ENCODE measurements around the gene HLX. TPM values are rescaled to one million over a fixed set of nuclear protein-coding genes. Genes with fewer than 3 reads are reported as not detected.

HLX gene
- total and polyA plus RNA-seq, 7 experiments from 2014 or later, result 0.27 to 11.0 (median 2.1) TPM; not detected in 3

DNA sequence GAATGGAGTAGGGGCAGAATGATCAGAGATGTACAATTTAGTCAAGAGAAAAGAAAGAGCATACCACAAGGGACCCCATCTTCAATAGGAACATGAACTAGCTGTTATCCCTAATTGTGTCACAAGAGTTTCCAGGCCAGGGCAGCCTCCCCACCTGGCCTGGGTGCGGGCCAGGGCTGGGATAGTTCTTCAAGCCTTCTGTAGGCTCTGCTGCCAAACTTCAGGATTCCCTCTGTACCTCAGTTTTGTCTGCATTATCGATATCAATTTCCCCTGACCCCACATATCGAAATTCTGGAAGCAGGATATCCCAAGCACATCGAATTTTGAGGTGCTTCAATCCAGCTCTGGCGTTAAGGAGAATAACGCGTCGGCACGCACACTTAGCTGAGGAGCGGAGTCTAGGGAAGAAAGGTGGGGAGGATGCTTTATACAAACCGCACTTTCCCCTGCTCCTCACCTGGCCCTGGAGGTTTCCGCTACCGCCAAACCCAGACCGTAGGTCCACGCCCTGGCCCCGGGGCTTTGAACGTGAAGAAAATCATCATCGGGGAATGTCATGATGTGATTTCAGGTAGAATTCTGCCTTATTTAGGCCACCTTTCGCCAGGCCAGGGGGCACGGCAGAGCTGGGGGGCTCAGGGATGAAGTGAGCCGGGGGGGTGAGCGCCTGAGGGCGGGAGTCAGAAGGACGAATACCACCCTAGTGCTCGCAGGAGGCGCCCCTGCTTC is 7.4 kb downstream of the HLX start:
- no peak for DNase-seq
- no peaks in the 10 kb centered on the region for H3K36me3 ChIP-seq (ENCODE audit: control insufficient read depth in 2 of 3, insufficient read depth in 3 of 3, low read length in 3 of 3)
- Mint-ChIP-seq H3K27me3 (peaks cover 68 to 87% (median 83%) of the 10 kb centered on the region in 5 donors), H3K4me3 (peak overlapping the region in 1 of 10 donors; percentile 30), H3K36me3 (no peaks in the 10 kb centered on the region), H3K4me1 (peaks cover 0 to 6% (median 0%) of the 10 kb centered on the region in 7 donors), H3K27ac (no peak overlapping the region), H3K9me3 (peaks cover 0 to 6% (median 3%) of the 10 kb centered on the region in 11 donors)
- no peak for ATAC-seq
- ChIA-PET POLR2A (no interaction called here), CTCF (no interaction called here)
- H3K9me3 ChIP-seq (ENCODE audit: control insufficient read depth in 2 of 3, low read length in 3 of 3), result no peaks in the 10 kb centered on the region
- H3K4me1 ChIP-seq (ENCODE audit: control insufficient read depth in 2 of 2, insufficient read depth in 2 of 2, low read length in 2 of 2), result no peaks in the 10 kb centered on the region
- no peak overlapping the region for H3K4me3 ChIP-seq (ENCODE audit: low read length)
- H3K27me3 ChIP-seq (ENCODE audit: control insufficient read depth in 2 of 2, insufficient read depth in 2 of 2, low read length in 2 of 2), result no peaks in the 10 kb centered on the region
- no peak overlapping the region for H3K27ac ChIP-seq (ENCODE audit: low read depth, low read length)
- intact Hi-C loops (cut with micrococcal nuclease), result no loop called here

DNA sequence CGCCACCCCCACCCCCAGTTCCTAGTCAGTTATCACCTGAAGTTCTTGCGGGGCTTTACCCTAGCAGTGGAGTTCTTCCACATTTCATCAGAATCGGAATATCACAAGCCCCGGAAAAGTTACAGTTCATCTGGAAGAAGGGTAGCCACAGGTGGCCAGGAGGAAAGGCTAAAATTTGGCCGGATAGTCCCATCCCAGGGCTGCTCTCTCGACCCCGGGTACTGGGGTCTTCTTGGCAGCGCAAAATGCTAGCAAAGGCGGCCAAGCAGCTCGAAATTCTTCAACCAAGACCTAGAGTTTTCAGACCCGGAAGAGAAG is 7.9 kb downstream of the HLX start:
- no peaks in the 10 kb centered on the region for H3K4me1 ChIP-seq (ENCODE audit: control insufficient read depth in 2 of 2, insufficient read depth in 2 of 2, low read length in 2 of 2)
- H3K36me3 ChIP-seq (ENCODE audit: control insufficient read depth in 2 of 3, insufficient read depth in 3 of 3, low read length in 3 of 3), result no peaks in the 10 kb centered on the region
- H3K4me1 Mint-ChIP-seq, result peaks cover 0 to 6% (median 0%) of the 10 kb centered on the region in 7 donors
- peak overlapping the region in 1 of 10 donors; percentile 30 for H3K4me3 Mint-ChIP-seq
- no peak for DNase-seq
- H3K27me3 Mint-ChIP-seq, result peaks cover 68 to 87% (median 82%) of the 10 kb centered on the region in 5 donors
- no peak overlapping the region for H3K27ac ChIP-seq (ENCODE audit: low read depth, low read length)
- CTCF ChIA-PET, result no interaction called here
- H3K36me3 Mint-ChIP-seq, result no peaks in the 10 kb centered on the region
- H3K27ac Mint-ChIP-seq, result no peak overlapping the region
- POLR2A ChIA-PET, result no interaction called here
- ATAC-seq, result no peak
- no peaks in the 10 kb centered on the region for H3K9me3 ChIP-seq (ENCODE audit: control insufficient read depth in 2 of 3, low read length in 3 of 3)
- H3K27me3 ChIP-seq (ENCODE audit: control insufficient read depth in 2 of 2, insufficient read depth in 2 of 2, low read length in 2 of 2), result no peaks in the 10 kb centered on the region
- no peak overlapping the region for H3K4me3 ChIP-seq (ENCODE audit: low read length)
- peaks cover 0 to 6% (median 3%) of the 10 kb centered on the region in 11 donors for H3K9me3 Mint-ChIP-seq
- intact Hi-C loops (cut with micrococcal nuclease), result no loop called here

GRCh38 chr1:220887520-220888416 is 8.5 kb downstream of the HLX start:
- peaks cover 0 to 4% (median 0%) of the 10 kb centered on the region in 7 donors for H3K4me1 Mint-ChIP-seq
- peaks cover 0 to 9% (median 3%) of the 10 kb centered on the region in 11 donors for H3K9me3 Mint-ChIP-seq
- Histone ChIP-seq H3K36me3 (ENCODE audit: control insufficient read depth in 2 of 3, insufficient read depth in 3 of 3, low read length in 3 of 3) (no peaks in the 10 kb centered on the region), H3K27ac (ENCODE audit: low read depth, low read length) (no peak overlapping the region), H3K4me3 (ENCODE audit: low read length) (no peak overlapping the region), H3K9me3 (ENCODE audit: control insufficient read depth in 2 of 3, low read length in 3 of 3) (no peaks in the 10 kb centered on the region), H3K4me1 (ENCODE audit: control insufficient read depth in 2 of 2, insufficient read depth in 2 of 2, low read length in 2 of 2) (no peaks in the 10 kb centered on the region), H3K27me3 (ENCODE audit: control insufficient read depth in 2 of 2, insufficient read depth in 2 of 2, low read length in 2 of 2) (no peaks in the 10 kb centered on the region)
- DNase-seq (no peak), ATAC-seq (peak; percentile 46)
- intact Hi-C loops (cut with micrococcal nuclease), result no loop called here
- ChIA-PET POLR2A (no interaction called here), CTCF (no interaction called here)
- H3K27ac Mint-ChIP-seq, result no peak overlapping the region
- peak overlapping the region in 1 of 10 donors; percentile 30 for H3K4me3 Mint-ChIP-seq
- H3K27me3 Mint-ChIP-seq, result peaks cover 69 to 90% (median 83%) of the 10 kb centered on the region in 5 donors
- no peaks in the 10 kb centered on the region for H3K36me3 Mint-ChIP-seq

DNA sequence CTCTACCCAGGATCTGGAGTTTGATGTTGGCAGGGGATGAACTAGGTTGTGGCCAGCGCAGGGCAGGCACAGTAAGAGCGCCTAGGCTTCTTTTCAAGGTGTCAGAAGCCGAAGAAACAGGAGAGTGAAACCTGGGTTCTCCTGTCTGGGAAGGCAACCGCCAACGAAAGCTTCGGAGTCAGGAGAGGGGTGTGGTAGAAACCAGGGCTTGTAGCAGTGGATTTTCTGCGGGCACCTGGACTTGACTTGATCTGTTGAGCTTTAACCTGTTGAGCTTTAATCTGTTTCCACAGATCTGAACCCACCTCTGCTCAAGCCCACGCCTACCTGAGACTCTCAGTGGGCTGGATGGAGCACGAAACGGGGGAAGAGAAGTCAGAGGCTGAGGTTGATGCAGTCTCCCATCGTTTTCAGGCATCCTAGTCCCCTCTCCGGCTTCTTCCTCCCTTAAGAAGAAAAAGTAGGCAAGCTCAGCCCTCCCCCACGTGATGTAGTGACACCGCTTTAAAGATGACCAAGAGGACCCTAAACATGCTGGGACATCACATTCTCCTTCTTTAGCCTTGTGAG is 9.3 kb downstream of the HLX start:
- ChIA-PET CTCF (no interaction called here), POLR2A (no interaction called here)
- Histone ChIP-seq H3K4me3 (ENCODE audit: low read length) (no peak overlapping the region), H3K36me3 (ENCODE audit: control insufficient read depth in 2 of 3, insufficient read depth in 3 of 3, low read length in 3 of 3) (no peaks in the 10 kb centered on the region), H3K27me3 (ENCODE audit: control insufficient read depth in 2 of 2, insufficient read depth in 2 of 2, low read length in 2 of 2) (no peaks in the 10 kb centered on the region), H3K4me1 (ENCODE audit: control insufficient read depth in 2 of 2, insufficient read depth in 2 of 2, low read length in 2 of 2) (no peaks in the 10 kb centered on the region), H3K27ac (ENCODE audit: low read depth, low read length) (no peak overlapping the region), H3K9me3 (ENCODE audit: control insufficient read depth in 2 of 3, low read length in 3 of 3) (no peaks in the 10 kb centered on the region)
- Mint-ChIP-seq H3K9me3 (peaks cover 0 to 16% (median 4%) of the 10 kb centered on the region in 11 donors), H3K4me3 (no peak overlapping the region), H3K4me1 (peaks cover 0 to 8% (median 5%) of the 10 kb centered on the region in 7 donors), H3K27me3 (peaks cover 72 to 94% (median 86%) of the 10 kb centered on the region in 5 donors), H3K27ac (no peak overlapping the region), H3K36me3 (no peaks in the 10 kb centered on the region)
- ATAC-seq (no peak), DNase-seq (no peak)
- intact Hi-C loops (cut with micrococcal nuclease), result no loop called here

DNA sequence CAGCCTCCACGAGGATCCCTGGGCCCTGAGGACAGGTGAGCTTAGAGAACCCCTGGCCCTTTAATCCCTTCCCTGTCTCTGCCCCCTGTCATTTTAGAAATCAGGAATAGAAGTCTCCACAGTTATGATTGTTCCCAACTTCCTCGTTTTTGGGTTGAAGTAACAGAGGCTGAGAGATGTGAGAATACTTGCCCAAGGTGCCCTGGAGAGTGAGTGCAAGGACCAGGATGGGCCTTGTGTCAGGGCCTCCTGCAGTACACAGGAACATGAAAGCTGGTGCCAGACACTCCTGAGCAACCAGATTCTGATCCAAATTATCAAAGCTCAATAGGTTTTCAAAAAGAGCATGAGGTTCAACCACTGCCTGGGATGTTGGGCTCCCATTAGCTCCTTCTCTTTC is 10.1 kb downstream of the HLX start:
- ATAC-seq (no peak), DNase-seq (no peak)
- H3K4me3 ChIP-seq (ENCODE audit: low read length), result no peak overlapping the region
- no peaks in the 10 kb centered on the region for H3K27me3 ChIP-seq (ENCODE audit: control insufficient read depth in 2 of 2, insufficient read depth in 2 of 2, low read length in 2 of 2)
- Mint-ChIP-seq H3K27me3 (peaks cover 80 to 94% (median 88%) of the 10 kb centered on the region in 5 donors), H3K4me3 (no peak overlapping the region), H3K9me3 (peaks cover 0 to 19% (median 3%) of the 10 kb centered on the region in 11 donors), H3K27ac (no peak overlapping the region), H3K4me1 (peaks cover 0 to 11% (median 5%) of the 10 kb centered on the region in 7 donors), H3K36me3 (no peaks in the 10 kb centered on the region)
- no peaks in the 10 kb centered on the region for H3K9me3 ChIP-seq (ENCODE audit: control insufficient read depth in 2 of 3, low read length in 3 of 3)
- CTCF ChIA-PET, result no interaction called here
- no peaks in the 10 kb centered on the region for H3K4me1 ChIP-seq (ENCODE audit: control insufficient read depth in 2 of 2, insufficient read depth in 2 of 2, low read length in 2 of 2)
- H3K36me3 ChIP-seq (ENCODE audit: control insufficient read depth in 2 of 3, insufficient read depth in 3 of 3, low read length in 3 of 3), result no peaks in the 10 kb centered on the region
- intact Hi-C loops (cut with micrococcal nuclease), result no loop called here
- POLR2A ChIA-PET, result no interaction called here
- H3K27ac ChIP-seq (ENCODE audit: low read depth, low read length), result no peak overlapping the region

- Histone ChIP-seq H3K9me3 (ENCODE audit: control insufficient read depth in 2 of 3, low read length in 3 of 3) (no peaks in the 10 kb centered on the region), H3K4me3 (ENCODE audit: low read length) (no peak overlapping the region), H3K27me3 (ENCODE audit: control insufficient read depth in 2 of 2, insufficient read depth in 2 of 2, low read length in 2 of 2) (no peaks in the 10 kb centered on the region), H3K4me1 (ENCODE audit: control insufficient read depth in 2 of 2, insufficient read depth in 2 of 2, low read length in 2 of 2) (no peaks in the 10 kb centered on the region), H3K27ac (ENCODE audit: low read depth, low read length) (no peak overlapping the region), H3K36me3 (ENCODE audit: control insufficient read depth in 2 of 3, insufficient read depth in 3 of 3, low read length in 3 of 3) (no peaks in the 10 kb centered on the region)
- no peak for DNase-seq
- H3K4me1 Mint-ChIP-seq, result peaks cover 0 to 11% (median 5%) of the 10 kb centered on the region in 7 donors
- no peak overlapping the region for H3K4me3 Mint-ChIP-seq
- CTCF ChIA-PET, result no interaction called here
- no peaks in the 10 kb centered on the region for H3K36me3 Mint-ChIP-seq
- peaks cover 0 to 19% (median 3%) of the 10 kb centered on the region in 11 donors for H3K9me3 Mint-ChIP-seq
- intact Hi-C loops (cut with micrococcal nuclease), result no loop called here
- POLR2A ChIA-PET, result no interaction called here
- ATAC-seq, result no peak
- peaks cover 84 to 96% (median 88%) of the 10 kb centered on the region in 5 donors for H3K27me3 Mint-ChIP-seq
- no peak overlapping the region for H3K27ac Mint-ChIP-seq
Observed at GRCh38 chr1:220889848-220890287, 10.6 kb downstream of the HLX start.

All from naive thymus-derived CD4-positive, alpha-beta T cell (primary cell).